ENCODE data around the gene TAC4.

TAC4 gene

DNA sequence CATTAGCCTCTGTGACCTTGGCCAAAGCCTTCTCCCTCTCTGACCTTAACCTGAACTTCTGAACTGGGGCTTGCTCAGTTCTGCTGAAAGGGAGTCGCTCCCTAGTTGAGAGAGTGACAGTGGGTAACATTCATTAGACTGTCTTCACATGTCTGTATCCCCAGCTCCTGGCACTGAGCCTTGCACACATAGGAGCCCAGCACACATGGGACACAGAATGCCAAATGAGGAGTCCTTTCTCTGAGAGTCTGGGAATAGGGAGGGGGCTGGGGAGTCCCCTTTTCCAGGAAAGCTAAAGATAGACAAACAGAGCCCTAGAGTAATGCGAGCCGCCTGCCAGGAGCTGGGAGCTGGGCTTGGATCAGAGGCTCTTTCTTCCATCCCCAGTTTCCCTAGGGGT is 2.5 kb downstream of the TAC4 start:
- no peak for TF ChIP-seq CTCF (conservative IDR thresholded peaks at IDR 0.05; ENCODE audit: low read depth, low read length)
- no peak for DNase-seq (ENCODE audit: low read depth)
- no peak overlapping the region for H3K4me3 ChIP-seq (ENCODE audit: low read length)

DNA sequence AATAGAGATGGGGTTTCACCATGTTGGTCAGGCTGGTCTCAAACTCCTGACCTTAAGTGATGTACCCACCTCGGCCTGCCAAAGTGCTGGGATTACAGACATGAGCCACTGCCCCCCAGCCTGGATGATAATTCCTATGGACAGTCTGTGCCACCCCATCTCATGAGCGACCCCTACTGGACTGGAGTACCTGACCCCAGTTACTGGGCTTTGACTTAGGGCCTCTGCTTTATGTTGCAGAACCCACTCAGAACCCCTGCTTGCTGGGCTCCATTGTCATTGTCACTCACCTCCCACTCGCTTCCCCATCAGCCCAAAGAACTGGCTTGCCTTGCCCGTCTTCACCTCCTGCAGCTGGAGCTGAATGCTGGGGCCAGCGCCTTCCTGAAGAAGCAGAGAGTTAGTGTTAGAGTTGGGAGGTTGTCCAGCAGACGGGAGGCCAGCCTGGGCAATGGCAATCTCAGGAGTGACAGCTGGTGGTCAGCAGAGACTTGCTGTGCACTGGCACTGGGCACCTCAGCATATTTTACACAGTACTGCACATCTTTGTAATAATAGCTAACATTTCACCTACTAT is 4.0 kb downstream of the TAC4 start:
- no peak for DNase-seq (ENCODE audit: low read depth)
- H3K4me3 ChIP-seq (ENCODE audit: low read length): no peak overlapping the region
- TF ChIP-seq CTCF (conservative IDR thresholded peaks at IDR 0.05; ENCODE audit: low read depth, low read length): peak; percentile 75

GRCh38 chr17:49842846-49843245 is 5.0 kb downstream of the TAC4 start:
- no peak for DNase-seq (ENCODE audit: low read depth)
- TF ChIP-seq CTCF (conservative IDR thresholded peaks at IDR 0.05; ENCODE audit: low read depth, low read length): no peak
- no peak overlapping the region for H3K4me3 ChIP-seq (ENCODE audit: low read length)

DNA sequence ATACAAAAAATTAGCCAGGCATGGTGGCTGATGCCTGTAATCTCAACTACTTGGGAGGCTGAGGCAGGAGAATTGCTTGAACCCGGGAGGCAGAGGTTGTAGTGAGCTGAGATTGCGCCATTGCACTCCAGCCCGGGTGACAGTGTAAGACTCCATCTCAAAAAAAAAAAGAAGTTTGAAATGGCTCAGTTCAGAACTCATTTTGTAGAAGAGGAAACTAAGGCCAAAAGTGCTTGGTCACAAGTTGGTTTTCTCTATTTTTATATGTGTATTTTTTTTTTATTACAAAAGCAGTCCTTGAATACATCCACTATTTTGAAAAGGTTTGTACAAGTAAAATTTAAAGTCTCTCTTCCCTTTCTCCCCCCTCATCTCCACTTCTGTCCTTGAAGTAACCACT is 5.5 kb downstream of the TAC4 start:
- H3K4me3 ChIP-seq (ENCODE audit: low read length): no peak overlapping the region
- no peak for TF ChIP-seq CTCF (conservative IDR thresholded peaks at IDR 0.05; ENCODE audit: low read depth, low read length)
- no peak for DNase-seq (ENCODE audit: low read depth)

- H3K4me3 ChIP-seq (ENCODE audit: low read length): no peak overlapping the region
- no peak for DNase-seq (ENCODE audit: low read depth)
- no peak for TF ChIP-seq CTCF (conservative IDR thresholded peaks at IDR 0.05; ENCODE audit: low read depth, low read length)
These were observed 6.3 kb downstream of the TAC4 start for GRCh38 chr17:49841548-49841947.

- DNase-seq (ENCODE audit: low read depth): no peak
- H3K4me3 ChIP-seq (ENCODE audit: low read length): no peak overlapping the region
- no peak for TF ChIP-seq CTCF (conservative IDR thresholded peaks at IDR 0.05; ENCODE audit: low read depth, low read length)
These were observed 8.4 kb downstream of the TAC4 start for GRCh38 chr17:49839455-49839854.

GRCh38 chr17:49836111-49837030 is 11.5 kb downstream of the TAC4 start:
- no peak overlapping the region for H3K4me3 ChIP-seq (ENCODE audit: low read length)
- TF ChIP-seq CTCF (conservative IDR thresholded peaks at IDR 0.05; ENCODE audit: low read depth, low read length): no peak
- no peak for DNase-seq (ENCODE audit: low read depth)

Data from retinal pigment epithelial cell (primary cell).